ENCODE measurements around the gene CAMK2N2.

The CAMK2N2 gene

GRCh38 chr3:184239221-184239620, 22.1 kb downstream of the CAMK2N2 start:
- DNase-seq: no peak

DNA sequence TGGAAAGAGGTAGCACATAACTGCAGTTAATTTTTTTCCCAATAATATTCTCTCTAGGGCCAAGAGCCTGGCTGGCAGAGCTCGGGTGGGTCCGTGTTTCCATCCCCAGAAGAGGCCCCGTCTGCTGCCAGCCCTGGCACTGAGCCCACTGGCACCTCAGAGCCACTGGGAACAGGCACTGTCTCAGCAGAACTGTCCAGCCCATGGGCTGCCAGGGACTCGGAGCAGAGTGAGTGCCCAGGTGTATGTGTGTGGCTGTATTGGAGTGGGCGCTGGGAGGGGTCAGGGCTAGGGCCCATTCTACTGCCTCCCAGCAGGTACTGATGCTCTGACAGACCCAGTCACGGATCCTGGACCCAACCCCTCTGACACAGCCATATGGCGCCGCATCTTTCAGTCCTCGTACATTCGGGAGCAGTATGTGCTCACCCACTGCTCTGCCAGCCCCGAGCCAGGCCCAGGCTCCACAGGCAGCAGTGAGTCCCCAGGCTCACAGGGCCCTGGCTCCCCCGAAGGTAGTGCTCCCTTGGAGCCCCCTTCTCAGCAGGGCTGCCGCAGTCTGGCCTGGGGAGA, 23.0 kb downstream of the CAMK2N2 start:
- no peak for DNase-seq

DNA sequence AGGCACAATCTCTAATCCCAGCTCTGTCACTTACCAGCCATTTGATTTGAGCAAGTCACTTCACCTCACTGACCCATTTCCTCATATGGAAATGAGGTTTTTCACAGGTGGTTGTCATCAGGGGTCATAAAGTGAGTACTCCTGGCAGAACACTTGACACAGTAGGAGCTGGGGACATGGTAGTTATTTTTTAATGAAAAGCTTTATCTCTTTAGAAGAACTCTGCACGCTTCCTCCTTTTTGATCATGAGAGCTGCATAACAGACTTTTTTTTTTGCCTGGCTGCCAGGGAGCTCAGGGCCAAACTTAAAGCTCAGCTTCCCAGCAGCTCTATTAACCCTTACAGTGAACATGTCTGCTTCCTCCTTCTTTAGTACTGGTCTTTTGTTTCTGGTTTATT, 23.5 kb downstream of the CAMK2N2 start:
- no peak for DNase-seq

DNA sequence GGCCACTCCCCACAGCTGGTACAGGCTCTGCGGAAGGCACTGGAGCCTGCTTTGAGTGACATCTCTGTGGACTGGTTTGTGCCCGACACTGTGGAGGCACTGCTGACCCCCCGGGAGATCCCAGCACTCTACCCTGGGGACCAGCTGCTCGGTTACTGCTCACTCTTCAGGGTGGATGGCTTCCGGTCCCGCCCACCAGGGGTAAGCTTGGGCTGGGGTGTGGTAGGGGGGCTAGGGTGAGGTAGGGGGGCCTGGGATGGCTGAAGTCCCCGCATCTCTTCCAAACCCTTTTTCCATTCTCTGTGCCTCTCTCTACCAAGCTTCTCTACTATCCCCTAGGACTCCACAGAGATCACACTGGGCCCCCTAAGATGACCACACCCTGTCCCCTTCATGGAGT, 24.1 kb downstream of the CAMK2N2 start:
- DNase-seq: no peak

DNA sequence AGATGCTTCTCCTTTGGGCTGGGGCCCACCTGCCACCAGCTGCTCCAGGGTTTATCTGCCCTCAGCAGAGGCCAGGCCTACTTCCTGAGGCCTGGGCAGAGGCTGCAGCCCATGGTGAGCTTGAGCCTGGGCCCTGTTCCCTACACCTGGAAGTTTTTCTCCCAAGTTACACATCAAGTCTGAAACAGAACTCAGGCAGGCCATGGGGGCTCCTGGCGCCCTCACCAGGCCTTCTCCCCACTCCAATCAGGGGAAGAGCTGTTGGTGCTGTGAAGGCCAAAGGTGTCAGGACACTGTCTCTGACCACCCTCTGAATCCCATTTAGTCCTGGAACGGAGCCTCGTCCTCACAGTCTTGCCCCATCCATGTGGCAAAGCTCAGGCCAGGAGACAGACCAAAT, 24.7 kb downstream of the CAMK2N2 start:
- DNase-seq: no peak

DNA sequence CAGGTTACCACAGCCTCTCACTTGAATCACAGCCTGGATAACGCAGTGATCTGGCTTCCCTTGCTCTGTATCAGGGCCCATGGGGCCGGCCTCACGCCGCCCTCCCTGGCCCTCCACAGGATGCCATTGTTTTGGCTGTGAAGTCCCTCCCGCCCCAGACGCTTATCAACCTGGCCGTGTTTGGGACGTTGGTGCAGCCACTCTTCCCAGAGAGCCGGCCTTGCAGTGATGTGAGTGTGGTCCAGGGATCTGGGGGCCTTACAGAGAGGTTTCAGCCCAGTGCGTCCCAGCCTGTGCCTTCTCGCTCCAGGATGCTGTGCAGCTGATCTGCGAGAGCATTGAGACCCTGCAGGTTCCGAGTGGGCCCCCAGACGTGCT, 25.3 kb downstream of the CAMK2N2 start:
- no peak for DNase-seq

GRCh38 chr3:184235381-184236032, 25.8 kb downstream of the CAMK2N2 start:
- no peak for DNase-seq

- DNase-seq: no peak
Observed at GRCh38 chr3:184234671-184235380, 26.5 kb downstream of the CAMK2N2 start.

GRCh38 chr3:184234224-184234623, 27.1 kb downstream of the CAMK2N2 start:
- DNase-seq: no peak

DNA sequence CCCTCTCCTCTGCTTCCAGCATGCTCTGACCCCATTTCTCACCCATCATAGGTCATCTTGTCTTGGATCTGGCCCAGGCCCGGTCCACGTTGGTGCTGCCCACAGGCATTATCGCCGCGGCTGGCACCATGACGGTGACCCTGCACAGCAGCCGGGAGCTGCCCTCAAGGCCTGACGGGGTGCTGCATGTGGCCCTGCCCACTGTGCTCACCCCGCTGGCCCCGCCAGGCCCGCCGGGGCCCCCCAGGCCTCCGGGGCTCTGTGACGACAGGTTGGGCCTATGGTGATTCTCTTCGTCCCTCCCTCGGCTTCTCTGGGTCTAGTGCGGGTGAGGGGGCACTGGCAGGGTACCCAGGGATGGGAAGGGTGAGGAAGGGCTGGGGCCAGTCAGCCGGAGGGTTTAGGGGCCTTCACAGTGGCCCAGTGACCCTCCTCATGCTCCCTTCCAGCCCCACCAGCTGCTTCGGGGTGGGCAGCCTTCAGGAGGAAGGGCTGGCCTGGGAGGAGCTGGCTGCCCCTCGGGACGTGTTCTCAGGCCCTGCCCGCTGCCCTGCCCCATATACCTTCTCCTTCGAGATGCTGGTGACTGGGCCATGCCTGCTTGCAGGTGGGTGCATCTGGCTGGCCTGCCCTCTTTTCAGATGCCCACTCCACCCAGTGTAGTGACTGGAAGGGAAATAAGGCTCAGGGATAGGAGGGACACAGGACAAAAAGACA, 28.1 kb downstream of the CAMK2N2 start:
- no peak for DNase-seq

GRCh38 chr3:184231671-184232070, 29.7 kb downstream of the CAMK2N2 start:
- no peak for DNase-seq

GRCh38 chr3:184230603-184231528, 30.5 kb downstream of the CAMK2N2 start:
- peak; percentile 27 for DNase-seq

- DNase-seq: peak; percentile 21
Observed at GRCh38 chr3:184230081-184230602, 31.2 kb downstream of the CAMK2N2 start.

GRCh38 chr3:184229394-184230080, 31.8 kb downstream of the CAMK2N2 start, which contains the start of gene VWA5B2:
Gene VWA5B2, plus strand, starts transcription at chr3:184229585. Its CDS starts 944 bp downstream, at chr3:184230529.
- peak; percentile 81 for DNase-seq

- DNase-seq: no peak
Observed at GRCh38 chr3:184228376-184229137, 32.8 kb downstream of the CAMK2N2 start.

- DNase-seq: peak; percentile 68
Observed at GRCh38 chr3:184227481-184227935, 33.8 kb downstream of the CAMK2N2 start.

DNA sequence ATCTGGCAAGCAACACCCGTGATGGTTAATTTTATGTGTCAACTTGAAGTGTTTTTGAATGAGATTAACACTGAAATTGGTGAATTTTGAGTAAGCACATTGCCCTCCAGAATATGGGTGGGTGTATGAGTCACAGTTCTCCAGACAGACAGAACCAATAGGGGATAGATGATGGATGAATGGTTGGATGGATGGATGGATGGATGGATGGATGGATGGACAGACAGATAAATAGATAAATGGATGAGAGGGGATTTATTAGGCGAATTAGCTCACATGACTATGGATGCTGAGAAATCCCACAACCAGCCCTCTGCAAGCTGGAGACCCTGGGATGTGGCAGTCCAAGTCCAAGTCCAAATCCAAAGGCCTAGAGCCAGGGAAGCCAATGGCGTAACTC, 37.4 kb downstream of the CAMK2N2 start:
- no peak for DNase-seq

GRCh38 chr3:184222521-184222920, 38.8 kb downstream of the CAMK2N2 start:
- DNase-seq: no peak

DNA sequence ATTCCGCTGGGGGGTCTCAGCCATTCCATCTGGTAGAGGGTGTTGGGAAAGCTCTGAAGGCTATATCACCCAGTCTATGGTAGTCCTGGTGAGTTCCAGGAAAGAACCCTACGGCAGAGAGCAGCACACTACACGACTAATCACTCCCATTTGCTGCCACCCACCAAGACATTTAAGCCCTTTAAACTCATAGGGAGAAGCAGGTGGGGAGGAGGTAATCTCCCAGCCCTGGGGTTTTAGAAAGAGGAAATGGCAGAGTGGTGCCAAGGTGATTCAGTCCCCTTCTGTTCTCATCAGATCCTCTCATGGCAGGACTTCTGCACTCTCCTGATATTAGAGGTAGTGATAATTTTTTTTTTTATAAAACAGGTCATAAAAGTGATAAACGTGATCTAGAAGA, 42.5 kb downstream of the CAMK2N2 start:
- no peak for DNase-seq

- no peak for DNase-seq
Observed at GRCh38 chr3:184211718-184212117, 49.6 kb downstream of the CAMK2N2 start.

GRCh38 chr3:184211297-184211696, 50.1 kb downstream of the CAMK2N2 start:
- DNase-seq: no peak
